IMR-90 (cell line): ENCODE results near the gene DOC2B. TPM values are rescaled to one million over a fixed set of nuclear protein-coding genes. Genes with fewer than 3 reads are reported as not detected.
A peak's percentile ranks its signal among the peaks of the same experiment; 100 is the strongest.

ENCODE experiments used
- ATAC-seq: fragments of 200-7000 bp; cut with Tn5 transposase; 2 replicates; pipeline ENCODE4 v1.9.1; 2020; ENCODE audit warnings: low read depth, mild to moderate bottlenecking, moderate library complexity
- BruUV-seq: library from RNA; stranded (reverse); fragments of 400-500 nt; replicated peaks from 2 replicates; lab custom pipeline; 2021; lab: Mats Ljungman, UMichigan
- CTCF ChIA-PET: fragments of 300-600 bp; formaldehyde crosslinking; extraction: SDS; loops from one replicate; lab custom pipeline; 2021; ENCODE audit warnings: antibody characterized with exemption; lab: Yijun Ruan, JAX
- POLR2A ChIA-PET: fragments of 300-600 bp; sonication (Branson Sonifier 250); formaldehyde crosslinking; loops from one replicate; lab custom pipeline; 2022; ENCODE audit warnings: antibody characterized with exemption; ENCODE audit not compliant: unreplicated experiment; lab: Charles Lee
- DNase-seq: peaks from one replicate; pipeline ENCODE4 v3.0.0; 2013
- H2AFZ ChIP-seq: replicated peaks from 2 replicates; pipeline ENCODE3; 2013; ENCODE audit warnings: low read length, mild to moderate bottlenecking; ENCODE audit not compliant: poor library complexity
- H2AK5ac ChIP-seq: 2 replicates; pipeline ENCODE4 v1.6.1; 2013; ENCODE audit warnings: low read depth, low read length, inconsistent platforms
- H2AK9ac ChIP-seq: replicated peaks from 2 replicates; pipeline ENCODE3; 2013; ENCODE audit warnings: mild to moderate bottlenecking, low read depth, low read length, moderate library complexity; ENCODE audit not compliant: poor library complexity
- H2BK120ac ChIP-seq: 2 replicates; pipeline ENCODE4 v1.6.1; 2013; ENCODE audit warnings: low read depth, low read length, inconsistent platforms
- H2BK15ac ChIP-seq: 3 replicates; pipeline ENCODE4 v1.6.1; 2013; ENCODE audit warnings: low read depth, low read length, inconsistent platforms
- H2BK20ac ChIP-seq: 2 replicates; pipeline ENCODE4 v1.6.1; 2013; ENCODE audit warnings: low read depth, mild to moderate bottlenecking, inconsistent platforms, low read length, moderate library complexity
- H2BK5ac ChIP-seq: 2 replicates; pipeline ENCODE4 v1.6.1; 2013; ENCODE audit warnings: mild to moderate bottlenecking, low read depth, low read length, inconsistent platforms; ENCODE audit not compliant: poor library complexity, severe bottlenecking
- H3K14ac ChIP-seq: replicated peaks from 2 replicates; pipeline ENCODE4 v1.6.1; 2013; ENCODE audit warnings: low read depth, low read length, inconsistent platforms
- H3K18ac ChIP-seq: 2 replicates; pipeline ENCODE4 v1.6.1; 2013; ENCODE audit warnings: low read depth, low read length, control low read depth
- H3K23ac ChIP-seq: 2 replicates; pipeline ENCODE4 v1.6.1; 2013; ENCODE audit warnings: low read depth, low read length, inconsistent platforms
- H3K27ac ChIP-seq: 2 replicates; pipeline ENCODE4 v1.5.1; 2013; ENCODE audit warnings: mild to moderate bottlenecking, control low read depth, low read length; ENCODE audit not compliant: insufficient read depth
- H3K27me3 ChIP-seq: 2 replicates; pipeline ENCODE4 v1.6.1; 2013; ENCODE audit warnings: low read length; ENCODE audit not compliant: control insufficient read depth, insufficient read depth
- H3K36me3 ChIP-seq: 2 replicates; pipeline ENCODE4 v1.6.1; 2013; ENCODE audit warnings: low read length, mixed read lengths; ENCODE audit not compliant: control insufficient read depth, insufficient read depth
- H3K4ac ChIP-seq: 2 replicates; pipeline ENCODE4 v1.6.1; 2013; ENCODE audit warnings: low read depth, low read length, inconsistent platforms
- H3K4me1 ChIP-seq: 2 replicates; pipeline ENCODE4 v1.6.1; 2013; ENCODE audit warnings: low read length, mixed read lengths; ENCODE audit not compliant: control insufficient read depth, insufficient read depth
- H3K4me2 ChIP-seq: 2 replicates; pipeline ENCODE4 v1.6.1; 2013; ENCODE audit warnings: low read depth, mild to moderate bottlenecking, control low read depth, low read length, moderate library complexity
- H3K4me3 ChIP-seq: 2 replicates; pipeline ENCODE4 v1.5.1; 2013; ENCODE audit warnings: low read depth, mild to moderate bottlenecking, control low read depth, low read length, moderate library complexity; ENCODE audit not compliant: insufficient read depth
- H3K56ac ChIP-seq: 2 replicates; pipeline ENCODE4 v1.6.1; 2013; ENCODE audit warnings: low read length, inconsistent platforms; ENCODE audit not compliant: insufficient read depth; ENCODE audit errors: extremely low read depth
- H3K79me1 ChIP-seq, 2 experiments: 2 replicates each; pipeline ENCODE4 v1.6.1; 2013; ENCODE audit warnings: low read length in 2 of 2, inconsistent platforms in 1 of 2, low read depth in 1 of 2
- H3K9ac ChIP-seq: 2 replicates; pipeline ENCODE4 v1.6.1; 2013; ENCODE audit warnings: low read depth, low read length, control low read depth
- H3K9me1 ChIP-seq: 2 replicates; pipeline ENCODE4 v1.6.1; 2013; ENCODE audit warnings: low read length, inconsistent platforms; ENCODE audit not compliant: insufficient read depth
- H3K9me3 ChIP-seq: 2 replicates; pipeline ENCODE4 v1.6.1; 2013; ENCODE audit warnings: low read length; ENCODE audit not compliant: control insufficient read depth, insufficient read depth
- H4K20me1 ChIP-seq: 2 replicates; pipeline ENCODE4 v1.6.1; 2013; ENCODE audit warnings: low read length, inconsistent platforms; ENCODE audit not compliant: insufficient read depth
- H4K5ac ChIP-seq: 2 replicates; pipeline ENCODE4 v1.6.1; 2013; ENCODE audit warnings: mild to moderate bottlenecking, low read depth, low read length, control low read depth
- H4K8ac ChIP-seq, 2 experiments: 2 replicates each; pipeline ENCODE4 v1.6.1; 2013; ENCODE audit warnings: low read depth in 2 of 2, low read length in 2 of 2, control low read depth in 1 of 2, inconsistent platforms in 1 of 2
- H4K91ac ChIP-seq: 2 replicates; pipeline ENCODE4 v1.6.1; 2013; ENCODE audit warnings: low read depth, low read length, inconsistent platforms; ENCODE audit not compliant: insufficient read depth
- MAFK ChIP-seq: IDR thresholded peaks from 2 replicates; pipeline ENCODE4 v1.6.1; 2012; ENCODE audit warnings: low read depth, low read length, improper control_type of control experiment
- MAZ ChIP-seq: IDR thresholded peaks from 2 replicates; pipeline ENCODE4 v1.6.1; 2012; ENCODE audit warnings: low read depth, mild to moderate bottlenecking, low read length, improper control_type of control experiment, moderate library complexity, borderline replicate concordance
- RAD21 ChIP-seq: IDR thresholded peaks from 2 replicates; pipeline ENCODE4 v1.6.1; 2012; ENCODE audit warnings: low read length, improper control_type of control experiment
- SMC3 ChIP-seq: fragments of 150-350 bp; IDR thresholded peaks from 2 replicates; pipeline ENCODE4 v1.6.1; 2016; ENCODE audit warnings: low read depth, mild to moderate bottlenecking, antibody characterized with exemption, low read length, moderate library complexity
- WGBS, 2 experiments: methylation state at CpG; one replicate each; pipeline versions ENCODE4 v1.1.5 to v1.1.7; 2013; ENCODE audit warnings: missing lambda C conversion rate in 2 of 2; ENCODE audit not compliant: insufficient read length in 1 of 2; ENCODE audit errors: extremely low coverage in 2 of 2; 5-methylcytosine and 5-hydroxymethylcytosine counted together
- dilution Hi-C: fragments of 300-500 bp; cut with HindIII; formaldehyde crosslinking; loops from one replicate; pipeline ENCODE4 v1.14.3; 2018; ENCODE audit warnings: low sequenced_read_pairs; ENCODE audit not compliant: unreplicated experiment
- in situ Hi-C: fragments of 300-500 bp; cut with MboI; formaldehyde crosslinking; loops from 3 replicates; pipeline ENCODE4 v1.14.3; 2019; ENCODE audit warnings: low sequenced_read_pairs, inconsistent platforms, mixed read lengths
- intact Hi-C: fragments of 100-400 bp; cut with micrococcal nuclease; formaldehyde crosslinking; loops from 2 replicates; pipeline ENCODE4 v1.10.0; 2022
- polyA plus RNA-seq, 3 experiments: library from polyadenylated mRNA; depleted of rRNA; stranded (reverse); fragments of >200 nt; gene quantifications; 2 replicates each; pipeline ENCODE4 v1.2.3, GENCODE V29; 2012; ENCODE audit warnings: low replicate concordance in 1 of 3
- total RNA-seq: library from RNA; depleted of rRNA; stranded (reverse); fragments of >200 nt; gene quantifications from 2 replicates; pipeline ENCODE4 v1.2.3, GENCODE V29; 2012
- TF ChIP-seq, protein P1 (sequence below): conservative IDR thresholded peaks from 2 replicates; pipeline ENCODE4 v1.5.1; 2012; ENCODE audit warnings: mild to moderate bottlenecking, low read depth, low read length, improper control_type of control experiment

The DOC2B gene
- total and polyA plus RNA-seq, 2 of the 4 experiments (the other 2 are of a cell fraction), result not detected

DNA sequence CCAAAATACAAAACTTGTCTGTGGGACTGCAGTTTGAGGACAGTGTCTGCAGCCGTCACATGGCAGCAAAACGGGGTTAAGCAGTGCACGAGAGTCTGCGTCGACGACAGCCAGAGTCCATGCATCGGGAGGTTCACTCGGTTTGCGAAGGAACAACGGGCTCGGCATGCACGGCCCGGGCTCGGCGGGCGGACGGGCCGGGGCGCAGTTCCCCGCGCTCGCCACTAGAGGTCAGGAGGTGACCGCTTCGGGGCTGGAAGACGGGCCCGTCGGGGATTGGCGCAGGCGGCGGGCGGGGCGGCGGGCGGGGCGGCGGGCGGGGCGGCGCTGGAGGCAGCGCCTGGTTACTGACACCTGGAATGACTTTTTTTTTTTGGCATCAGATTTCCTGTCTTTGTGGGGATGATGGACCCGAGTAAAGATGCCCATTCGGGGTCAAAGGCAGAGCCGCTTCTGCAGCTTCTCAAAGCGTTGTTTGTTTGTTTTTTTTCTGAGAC lies 37.6 kb downstream of the DOC2B start:
- no peak overlapping the region for H3K4ac ChIP-seq
- no peak overlapping the region for H2BK5ac ChIP-seq
- H2BK20ac ChIP-seq, result no peak overlapping the region
- BruUV-seq, result no TSS peak
- WGBS, 2 experiments, result 5% methylated on average over 15 of the region's 44 CpGs; no CpG with 5 or more reads in 1 of the 2 experiments
- H4K91ac ChIP-seq, result no peak overlapping the region
- 0 out of 2 replicates have a peak overlapping the region, but pooled peaks have one; percentile 46 for H3K9ac ChIP-seq
- in situ Hi-C loops (no loop called here), intact Hi-C loops (loop anchor here (5.0 kb wide), 1 partner anchor 853 kb away; the partner anchor contains the start of gene TIMM22), dilution Hi-C loops (no loop called here)
- no peaks in the 10 kb centered on the region for H4K20me1 ChIP-seq
- no peak overlapping the region for H3K27ac ChIP-seq
- H3K36me3 ChIP-seq, result no peaks in the 10 kb centered on the region
- H3K4me2 ChIP-seq, result peak overlapping the region; percentile 83
- H3K4me1 ChIP-seq, result no peaks in the 10 kb centered on the region
- H2AK9ac ChIP-seq, result peak overlapping the region; percentile 95
- H3K27me3 ChIP-seq, result peaks cover 5% of the 10 kb centered on the region
- no peak overlapping the region for H3K56ac ChIP-seq
- ATAC-seq (peak; percentile 100), DNase-seq (peak; percentile 39)
- no peaks in the 10 kb centered on the region for H3K9me3 ChIP-seq
- CTCF ChIA-PET, result no interaction called here
- no peak overlapping the region for H3K4me3 ChIP-seq
- no peak overlapping the region for H2AK5ac ChIP-seq
- no peaks in the 10 kb centered on the region for H3K9me1 ChIP-seq
- H2BK120ac ChIP-seq, result no peak overlapping the region
- H2AFZ ChIP-seq, result peak overlapping the region; percentile 87
- no peaks in the 10 kb centered on the region for H3K79me1 ChIP-seq
- H4K8ac ChIP-seq, result peak overlapping the region in 1 of 2 experiments; percentile 72; a peak in 1 of 4 replicates
- no peak overlapping the region for H3K14ac ChIP-seq
- H3K23ac ChIP-seq, result peak overlapping the region; percentile 85; the same call in 1 of the 2 replicates
- no peak overlapping the region for H4K5ac ChIP-seq
- H3K18ac ChIP-seq, result no peak overlapping the region
- POLR2A ChIA-PET, result no interaction called here
- no peak overlapping the region for H2BK15ac ChIP-seq
- TF ChIP-seq SMC3 (peak; percentile 52), MAZ (peak; percentile 77; the same call in 1 of the 2 replicates), RAD21 (peak; percentile 84), MAFK (no peak)
- TF ChIP-seq, protein P1, sequence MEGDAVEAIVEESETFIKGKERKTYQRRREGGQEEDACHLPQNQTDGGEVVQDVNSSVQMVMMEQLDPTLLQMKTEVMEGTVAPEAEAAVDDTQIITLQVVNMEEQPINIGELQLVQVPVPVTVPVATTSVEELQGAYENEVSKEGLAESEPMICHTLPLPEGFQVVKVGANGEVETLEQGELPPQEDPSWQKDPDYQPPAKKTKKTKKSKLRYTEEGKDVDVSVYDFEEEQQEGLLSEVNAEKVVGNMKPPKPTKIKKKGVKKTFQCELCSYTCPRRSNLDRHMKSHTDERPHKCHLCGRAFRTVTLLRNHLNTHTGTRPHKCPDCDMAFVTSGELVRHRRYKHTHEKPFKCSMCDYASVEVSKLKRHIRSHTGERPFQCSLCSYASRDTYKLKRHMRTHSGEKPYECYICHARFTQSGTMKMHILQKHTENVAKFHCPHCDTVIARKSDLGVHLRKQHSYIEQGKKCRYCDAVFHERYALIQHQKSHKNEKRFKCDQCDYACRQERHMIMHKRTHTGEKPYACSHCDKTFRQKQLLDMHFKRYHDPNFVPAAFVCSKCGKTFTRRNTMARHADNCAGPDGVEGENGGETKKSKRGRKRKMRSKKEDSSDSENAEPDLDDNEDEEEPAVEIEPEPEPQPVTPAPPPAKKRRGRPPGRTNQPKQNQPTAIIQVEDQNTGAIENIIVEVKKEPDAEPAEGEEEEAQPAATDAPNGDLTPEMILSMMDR, result peak; percentile 81
